H9 (cell line): ENCODE data around the gene SUGT1. TPM values are rescaled to one million over a fixed set of nuclear protein-coding genes. Genes with fewer than 3 reads are reported as not detected.
"Not testable (repeated sequence)": the region's sequence is repeated elsewhere in the genome, so short reads cannot be mapped to it uniquely, and the experiment has no call there.

ENCODE experiments used
- DNase-seq: peaks from one replicate; pipeline ENCODE4 v3.0.0-alpha.2; 2017
- H2AFZ ChIP-seq: one replicate; pipeline ENCODE4 v1.6.1; 2013; ENCODE audit warnings: mild to moderate bottlenecking, low read length, control low read depth, moderate library complexity
- H2AK5ac ChIP-seq: 2 replicates; pipeline ENCODE4 v1.6.1; 2013; ENCODE audit warnings: low read length, control low read depth, mixed read lengths; ENCODE audit not compliant: insufficient read length
- H2BK120ac ChIP-seq: one replicate; pipeline ENCODE4 v1.6.1; 2013; ENCODE audit warnings: low read depth, mild to moderate bottlenecking, low read length, control low read depth, inconsistent platforms; ENCODE audit not compliant: poor library complexity, severe bottlenecking
- H2BK12ac ChIP-seq: 2 replicates; pipeline ENCODE4 v1.6.1; 2013; ENCODE audit warnings: low read length, control low read depth, mixed read lengths, low read depth; ENCODE audit not compliant: insufficient read length
- H2BK15ac ChIP-seq: 2 replicates; pipeline ENCODE4 v1.6.1; 2013; ENCODE audit warnings: low read depth, low read length, control low read depth
- H2BK20ac ChIP-seq: one replicate; pipeline ENCODE4 v1.6.1; 2013; ENCODE audit warnings: low read depth, mild to moderate bottlenecking, low read length, control low read depth, inconsistent platforms; ENCODE audit not compliant: poor library complexity, severe bottlenecking
- H2BK5ac ChIP-seq: 2 replicates; pipeline ENCODE4 v1.6.1; 2013; ENCODE audit warnings: low read length, control low read depth, mixed read lengths; ENCODE audit not compliant: insufficient read length
- H3K14ac ChIP-seq: 2 replicates; pipeline ENCODE4 v1.6.1; 2013; ENCODE audit warnings: low read length, control low read depth; ENCODE audit not compliant: insufficient read depth
- H3K18ac ChIP-seq: 2 replicates; pipeline ENCODE4 v1.6.1; 2013; ENCODE audit warnings: low read depth, mild to moderate bottlenecking, mixed read lengths, low read length, control low read depth; ENCODE audit not compliant: insufficient read length
- H3K23ac ChIP-seq: 2 replicates; pipeline ENCODE4 v1.6.1; 2013; ENCODE audit warnings: low read length, control low read depth, mixed read lengths, low read depth; ENCODE audit not compliant: insufficient read length
- H3K23me2 ChIP-seq: 2 replicates; pipeline ENCODE4 v1.6.1; 2013; ENCODE audit warnings: low read depth, mild to moderate bottlenecking, mixed read lengths, low read length, control low read depth; ENCODE audit not compliant: insufficient read length, poor library complexity, severe bottlenecking
- H3K27ac ChIP-seq: 2 replicates; pipeline ENCODE4 v1.5.1; 2013; ENCODE audit warnings: low read length, control low read depth, mixed read lengths, low read depth; ENCODE audit not compliant: insufficient read length
- H3K27me3 ChIP-seq: 2 replicates; pipeline ENCODE4 v1.6.1; 2013; ENCODE audit warnings: low read length, control low read depth, inconsistent platforms; ENCODE audit not compliant: insufficient read depth
- H3K4ac ChIP-seq: 2 replicates; pipeline ENCODE4 v1.6.1; 2013; ENCODE audit warnings: low read depth, mild to moderate bottlenecking, control low read depth, inconsistent platforms, low read length, moderate library complexity
- H3K4me1 ChIP-seq: 2 replicates; pipeline ENCODE4 v1.6.1; 2013; ENCODE audit warnings: low read length, control low read depth, inconsistent platforms; ENCODE audit not compliant: insufficient read depth
- H3K4me2 ChIP-seq: 2 replicates; pipeline ENCODE4 v1.6.1; 2013; ENCODE audit warnings: low read length, control low read depth, mixed read lengths; ENCODE audit not compliant: insufficient read length, insufficient read depth
- H3K56ac ChIP-seq: 2 replicates; pipeline ENCODE4 v1.6.1; 2013; ENCODE audit warnings: low read depth, mild to moderate bottlenecking, mixed read lengths, low read length, control low read depth; ENCODE audit not compliant: insufficient read length
- H3K79me1 ChIP-seq: 2 replicates; pipeline ENCODE4 v1.6.1; 2013; ENCODE audit warnings: low read depth, mild to moderate bottlenecking, moderate library complexity, low read length, control low read depth, inconsistent platforms; ENCODE audit not compliant: insufficient read depth, poor library complexity, severe bottlenecking
- H3K79me2 ChIP-seq: 2 replicates; pipeline ENCODE4 v1.6.1; 2013; ENCODE audit warnings: low read length, control low read depth, inconsistent platforms; ENCODE audit not compliant: insufficient read depth
- H3K9ac ChIP-seq: 2 replicates; pipeline ENCODE4 v1.6.1; 2013; ENCODE audit warnings: low read length, control low read depth, mixed read lengths; ENCODE audit not compliant: insufficient read length; ENCODE audit errors: extremely low read depth
- H3K9me3 ChIP-seq: one replicate; pipeline ENCODE4 v1.6.1; 2013; ENCODE audit warnings: low read depth, low read length, inconsistent platforms; ENCODE audit not compliant: control insufficient read depth
- H3T11ph ChIP-seq: one replicate; pipeline ENCODE4 v1.6.1; 2013; ENCODE audit warnings: mild to moderate bottlenecking, low read length, control low read depth, inconsistent platforms
- H4K20me1 ChIP-seq: one replicate; pipeline ENCODE4 v1.6.1; 2013; ENCODE audit not compliant: control insufficient read depth, insufficient read length, insufficient read depth
- H4K5ac ChIP-seq: 2 replicates; pipeline ENCODE4 v1.6.1; 2013; ENCODE audit warnings: low read depth, mild to moderate bottlenecking, mixed read lengths, low read length, control low read depth; ENCODE audit not compliant: insufficient read length
- H4K8ac ChIP-seq: replicated peaks from 2 replicates; pipeline ENCODE4 v1.6.1; 2013; ENCODE audit warnings: low read length, control low read depth, mixed read lengths, low read depth; ENCODE audit not compliant: insufficient read length
- H4K91ac ChIP-seq: 2 replicates; pipeline ENCODE4 v1.6.1; 2013; ENCODE audit warnings: low read depth, mild to moderate bottlenecking, moderate library complexity, mixed read lengths, low read length, control low read depth; ENCODE audit not compliant: insufficient read length
- H3K27ac Mint-ChIP-seq, 3 experiments: 2 replicates in 2 of 3; 3 replicates in 1 of 3; pipeline ENCODE4 v1.8.0; 2020 to 2021; ENCODE audit warnings: mixed read lengths in 3 of 3, mild to moderate bottlenecking in 1 of 3, moderate library complexity in 1 of 3
- H3K27me3 Mint-ChIP-seq: 2 replicates; pipeline ENCODE4 v1.8.0; 2021; ENCODE audit warnings: low read depth, mild to moderate bottlenecking, moderate library complexity, mixed read lengths
- H3K36me3 Mint-ChIP-seq, 3 experiments: 2 replicates in 2 of 3; 3 replicates in 1 of 3; pipeline ENCODE4 v1.8.0; 2020 to 2021; ENCODE audit warnings: low read depth in 3 of 3, mixed read lengths in 3 of 3; ENCODE audit not compliant: insufficient read depth in 1 of 3
- H3K4me1 Mint-ChIP-seq, 2 experiments: 2 replicates each; pipeline ENCODE4 v1.8.0; 2020; ENCODE audit warnings: mixed read lengths in 2 of 2
- H3K4me3 Mint-ChIP-seq, 2 experiments: 2 replicates in 1 of 2; 3 replicates in 1 of 2; pipeline ENCODE4 v1.8.0; 2020 to 2021; ENCODE audit warnings: mild to moderate bottlenecking in 2 of 2, mixed read lengths in 2 of 2, moderate library complexity in 1 of 2
- H3K9me3 Mint-ChIP-seq, 2 experiments: 2 replicates in 1 of 2; 3 replicates in 1 of 2; pipeline ENCODE4 v1.8.0; 2020; ENCODE audit warnings: mild to moderate bottlenecking in 2 of 2, mixed read lengths in 2 of 2, moderate library complexity in 1 of 2
- CTCF ChIP-seq: fragments of 200-600 bp; sonication (generic); conservative IDR thresholded peaks from 3 replicates; pipeline ENCODE4 v1.8.0; 2021; ENCODE audit warnings: antibody characterized with exemption, mild to moderate bottlenecking
- WGBS: extraction: QIAGEN DNeasy Blood & Tissue Kit; methylation state at CpG from one replicate; pipeline ENCODE4 v1.1.7; 2013; ENCODE audit warnings: missing lambda C conversion rate, low lambda C conversion rate, mixed read lengths; ENCODE audit not compliant: insufficient read length; ENCODE audit errors: extremely low coverage; 5-methylcytosine and 5-hydroxymethylcytosine counted together
- total RNA-seq: library from RNA; stranded (reverse); gene quantifications from 2 replicates; pipeline ENCODE4 v1.2.1, GENCODE V29; 2021

Gene SUGT1
- total RNA-seq, 1 experiment from 2014 or later: 99.6 TPM

DNA sequence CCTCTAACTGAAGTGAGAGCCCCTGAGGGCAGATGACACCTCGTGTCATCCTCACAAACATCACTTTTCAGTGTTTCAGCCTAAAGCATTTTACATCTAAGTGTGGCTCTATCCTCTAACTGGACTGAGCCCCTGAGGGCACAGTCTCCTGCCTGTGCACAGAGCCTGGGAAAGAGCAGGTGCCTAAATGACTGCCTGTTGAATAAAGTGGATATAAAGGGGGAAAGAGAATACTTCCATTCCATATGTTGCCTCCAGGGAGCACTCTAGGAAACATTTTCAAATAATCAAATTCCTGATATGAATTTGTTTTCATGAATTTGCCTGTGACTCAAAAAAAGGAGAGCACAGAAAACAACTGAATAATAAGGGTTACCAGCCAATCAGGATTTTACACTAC, 54.7 kb downstream of the SUGT1 start:
- Histone ChIP-seq H4K20me1 (no peaks in the 10 kb centered on the region), H3K27ac (no peak overlapping the region), H3K4me1 (no peaks in the 10 kb centered on the region; the same call in 1 of the 2 replicates), H3K9me3 (no peaks in the 10 kb centered on the region), H3K4me2 (no peak overlapping the region), H3K4ac (no peak overlapping the region), H2AFZ (no peak overlapping the region), H3K18ac (no peak overlapping the region), H4K5ac (no peak overlapping the region), H3T11ph (no peak overlapping the region), H3K79me1 (no peaks in the 10 kb centered on the region), H4K91ac (no peak overlapping the region), H3K79me2 (no peaks in the 10 kb centered on the region), H2BK5ac (no peak overlapping the region), H3K56ac (no peak overlapping the region), H3K27me3 (no peaks in the 10 kb centered on the region), H4K8ac (no peak overlapping the region), H2BK12ac (no peak overlapping the region), H2BK120ac (no peak overlapping the region), H2BK20ac (no peak overlapping the region), H2AK5ac (no peak overlapping the region), H3K14ac (no peak overlapping the region), H3K9ac (no peak overlapping the region), H3K23me2 (no peaks in the 10 kb centered on the region), H2BK15ac (no peak overlapping the region), H3K23ac (no peak overlapping the region)
- no peaks in the 10 kb centered on the region for H3K9me3 Mint-ChIP-seq
- H3K27me3 Mint-ChIP-seq: no peaks in the 10 kb centered on the region
- WGBS: no CpG with 5 or more reads among the region's 1 CpG
- 0 out of 7 replicates have a peak overlapping the region, but pooled peaks of 1 of the 3 experiments have one; percentile 63 for H3K27ac Mint-ChIP-seq
- H3K4me1 Mint-ChIP-seq: peaks cover 24 to 35% of the 10 kb centered on the region in 2 experiments
- peak; percentile 39; the same call in 2 of the 3 replicates for TF ChIP-seq CTCF
- DNase-seq: no peak
- no peak overlapping the region for H3K4me3 Mint-ChIP-seq
- H3K36me3 Mint-ChIP-seq: peaks cover 0 to 37% (median 25%) of the 10 kb centered on the region in 3 experiments; a peak in 5 of 7 replicates

DNA sequence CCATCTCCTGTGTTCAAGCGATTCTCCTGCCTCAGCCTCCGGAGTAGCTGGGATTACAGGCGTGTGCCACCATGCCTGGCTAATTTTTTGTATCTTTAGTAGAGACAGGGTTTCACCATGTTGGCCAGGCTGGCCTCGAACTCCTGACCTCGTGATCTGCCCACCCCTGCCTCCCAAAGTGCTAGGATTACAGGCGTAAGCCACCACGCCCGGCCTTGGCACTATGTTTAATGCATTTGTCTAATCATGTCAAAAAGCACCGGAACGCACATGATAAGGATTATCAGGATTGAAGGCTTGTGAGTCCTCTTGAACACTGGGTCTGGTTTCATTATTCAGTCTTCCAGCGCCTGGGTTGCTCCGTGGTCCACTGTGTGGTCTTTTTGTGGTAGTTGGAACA, 55.6 kb downstream of the SUGT1 start:
- WGBS: no CpG with 5 or more reads among the region's 12 CpGs
- H3K9ac ChIP-seq, H2AFZ ChIP-seq: not testable (repeated sequence)

More for the DNA sequence above, 55.6 kb downstream of the SUGT1 start:
- H4K5ac ChIP-seq, H3T11ph ChIP-seq, H3K9me3 Mint-ChIP-seq, H3K27ac ChIP-seq, H3K79me2 ChIP-seq, H4K91ac ChIP-seq, H3K4me2 ChIP-seq, H3K27ac Mint-ChIP-seq, H2BK12ac ChIP-seq, H2BK15ac ChIP-seq, H2AK5ac ChIP-seq, H4K20me1 ChIP-seq, H3K23ac ChIP-seq, H3K14ac ChIP-seq, H3K23me2 ChIP-seq, H3K56ac ChIP-seq, H4K8ac ChIP-seq, H3K27me3 ChIP-seq, H2BK120ac ChIP-seq, H2BK5ac ChIP-seq, H3K27me3 Mint-ChIP-seq, H3K79me1 ChIP-seq, DNase-seq, H3K18ac ChIP-seq, H3K4me3 Mint-ChIP-seq, H3K4ac ChIP-seq, H3K4me1 ChIP-seq, H3K9me3 ChIP-seq, H2BK20ac ChIP-seq: not testable (repeated sequence)
- peaks cover 0 to 40% (median 33%) of the 10 kb centered on the region in 3 experiments; a peak in 5 of 7 replicates for H3K36me3 Mint-ChIP-seq
- H3K4me1 Mint-ChIP-seq: peaks cover 33 to 36% of the 10 kb centered on the region in 2 experiments
